Measurements from ENCODE around the gene MILR1.

The MILR1 gene

DNA sequence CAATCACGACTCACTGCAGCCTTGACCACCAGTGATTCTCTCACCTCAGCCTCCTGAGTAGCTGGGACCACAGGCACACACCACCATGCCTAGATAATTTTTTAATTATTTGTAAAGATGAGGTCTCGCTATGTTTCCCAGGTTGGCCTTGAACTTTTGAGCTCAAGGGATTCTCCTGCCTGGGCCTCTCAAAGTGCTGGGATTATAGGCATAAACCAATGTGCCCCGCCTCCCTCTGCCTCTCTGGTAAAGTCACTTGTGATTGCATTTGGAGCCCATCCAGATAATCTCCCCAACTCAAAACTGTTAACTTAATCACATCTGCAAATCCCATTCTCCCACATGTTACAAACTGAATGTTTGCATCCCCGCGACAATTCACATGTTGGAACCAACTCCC, 46.4 kb upstream of the MILR1 start:
- Histone ChIP-seq H3K36me3 (ENCODE audit: control insufficient read depth, insufficient read depth, low read length) (no peaks in the 10 kb centered on the region), H3K27me3 (replicated peaks; ENCODE audit: control insufficient read depth, insufficient read depth, low read length) (no peaks in the 10 kb centered on the region; the same call in 1 of the 2 replicates), H3K4me3 (replicated peaks; ENCODE audit: low read depth, low read length) (no peak overlapping the region)
- TF ChIP-seq CTCF (IDR thresholded peaks at IDR 0.05; ENCODE audit: insufficient read depth, low read length, poor library complexity, severe bottlenecking), result no peak
- DNase-seq (ENCODE audit: extremely low read depth, insufficient read length), result no peak

- Histone ChIP-seq H3K36me3 (ENCODE audit: control insufficient read depth, insufficient read depth, low read length) (no peaks in the 10 kb centered on the region), H3K4me3 (replicated peaks; ENCODE audit: low read depth, low read length) (no peak overlapping the region), H3K27me3 (replicated peaks; ENCODE audit: control insufficient read depth, insufficient read depth, low read length) (no peaks in the 10 kb centered on the region; the same call in 1 of the 2 replicates)
- no peak for TF ChIP-seq CTCF (IDR thresholded peaks at IDR 0.05; ENCODE audit: insufficient read depth, low read length, poor library complexity, severe bottlenecking)
- no peak for DNase-seq (ENCODE audit: extremely low read depth, insufficient read length)
Measured at GRCh38 chr17:64403881-64404460, 44.9 kb upstream of the MILR1 start.

GRCh38 chr17:64406321-64407200, 42.4 kb upstream of the MILR1 start:
- TF ChIP-seq CTCF (IDR thresholded peaks at IDR 0.05; ENCODE audit: insufficient read depth, low read length, poor library complexity, severe bottlenecking), result no peak
- Histone ChIP-seq H3K4me3 (replicated peaks; ENCODE audit: low read depth, low read length) (no peak overlapping the region), H3K27me3 (replicated peaks; ENCODE audit: control insufficient read depth, insufficient read depth, low read length) (no peaks in the 10 kb centered on the region; the same call in 1 of the 2 replicates), H3K36me3 (ENCODE audit: control insufficient read depth, insufficient read depth, low read length) (no peaks in the 10 kb centered on the region)
- no peak for DNase-seq (ENCODE audit: extremely low read depth, insufficient read length)

DNA sequence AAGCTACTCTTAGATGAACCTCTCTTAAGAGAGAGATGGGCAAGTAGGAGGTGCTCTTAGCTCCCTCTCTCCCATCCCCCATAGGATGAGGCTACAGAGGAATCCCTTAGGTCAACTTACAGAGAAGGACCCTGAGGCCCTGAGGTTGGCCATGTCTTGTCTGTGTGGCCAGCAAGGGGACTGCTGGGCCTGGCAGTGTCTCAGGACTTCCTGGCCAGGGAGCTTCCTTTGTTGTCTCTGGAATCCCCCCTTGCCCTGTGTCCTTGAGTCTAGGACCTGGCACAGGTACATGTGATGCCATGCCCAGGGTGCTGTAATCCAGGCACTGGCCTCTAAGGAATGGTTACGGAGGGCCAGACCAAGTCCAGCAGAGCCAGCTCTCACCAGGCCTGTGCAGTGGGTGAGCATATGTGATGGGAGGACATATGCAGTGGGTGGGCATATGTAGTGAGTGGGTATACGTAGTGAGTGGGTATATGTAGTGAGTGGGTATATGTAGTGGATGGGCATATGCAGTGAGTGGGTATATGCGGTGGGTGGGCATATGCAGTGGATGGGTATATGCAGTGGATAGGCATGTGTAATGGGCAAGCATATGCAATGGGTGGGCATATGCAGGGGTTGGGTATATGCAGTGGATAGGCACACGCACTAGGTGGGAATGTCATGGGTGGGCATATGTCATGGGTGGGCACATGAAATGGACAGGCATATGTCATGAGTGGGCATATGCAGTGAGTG, 38.0 kb upstream of the MILR1 start:
- DNase-seq (ENCODE audit: extremely low read depth, insufficient read length), result no peak
- H3K4me3 ChIP-seq (replicated peaks; ENCODE audit: low read depth, low read length), result no peak overlapping the region

More for the DNA sequence above, 38.0 kb upstream of the MILR1 start:
- Histone ChIP-seq H3K27me3 (replicated peaks; ENCODE audit: control insufficient read depth, insufficient read depth, low read length) (no peaks in the 10 kb centered on the region; the same call in 1 of the 2 replicates), H3K36me3 (ENCODE audit: control insufficient read depth, insufficient read depth, low read length) (no peaks in the 10 kb centered on the region)
- no peak for TF ChIP-seq CTCF (IDR thresholded peaks at IDR 0.05; ENCODE audit: insufficient read depth, low read length, poor library complexity, severe bottlenecking)
